ENCODE data around the gene NEU4. TPM values are rescaled to one million over a fixed set of nuclear protein-coding genes. Genes with fewer than 3 reads are reported as not detected.

The NEU4 gene
- total and polyA plus RNA-seq, 2 donors from 2014 or later = 0.76 to 2.8 TPM

- peak in 1 of 5 donors; percentile 64 for DNase-seq
- FAIRE-seq = no peak
Measured at GRCh38 chr2:241811952-241812729, 3.1 kb downstream of the NEU4 start.

GRCh38 chr2:241812730-241813643, 4.0 kb downstream of the NEU4 start:
- TF ChIP-seq, protein P1, sequence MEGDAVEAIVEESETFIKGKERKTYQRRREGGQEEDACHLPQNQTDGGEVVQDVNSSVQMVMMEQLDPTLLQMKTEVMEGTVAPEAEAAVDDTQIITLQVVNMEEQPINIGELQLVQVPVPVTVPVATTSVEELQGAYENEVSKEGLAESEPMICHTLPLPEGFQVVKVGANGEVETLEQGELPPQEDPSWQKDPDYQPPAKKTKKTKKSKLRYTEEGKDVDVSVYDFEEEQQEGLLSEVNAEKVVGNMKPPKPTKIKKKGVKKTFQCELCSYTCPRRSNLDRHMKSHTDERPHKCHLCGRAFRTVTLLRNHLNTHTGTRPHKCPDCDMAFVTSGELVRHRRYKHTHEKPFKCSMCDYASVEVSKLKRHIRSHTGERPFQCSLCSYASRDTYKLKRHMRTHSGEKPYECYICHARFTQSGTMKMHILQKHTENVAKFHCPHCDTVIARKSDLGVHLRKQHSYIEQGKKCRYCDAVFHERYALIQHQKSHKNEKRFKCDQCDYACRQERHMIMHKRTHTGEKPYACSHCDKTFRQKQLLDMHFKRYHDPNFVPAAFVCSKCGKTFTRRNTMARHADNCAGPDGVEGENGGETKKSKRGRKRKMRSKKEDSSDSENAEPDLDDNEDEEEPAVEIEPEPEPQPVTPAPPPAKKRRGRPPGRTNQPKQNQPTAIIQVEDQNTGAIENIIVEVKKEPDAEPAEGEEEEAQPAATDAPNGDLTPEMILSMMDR (IDR thresholded peaks at IDR 0.05; ENCODE audit: borderline replicate concordance, extremely low read depth, insufficient read depth) = no peak
- FAIRE-seq (no peak), DNase-seq (peak in 2 of 5 donors; percentile 57 to 70)
- Histone ChIP-seq H3K9ac (ENCODE audit: low read length in 3 of 3) (no peak overlapping the region), H3K9me3 (ENCODE audit: control insufficient read depth in 2 of 3, insufficient read depth in 1 of 3, low read length in 3 of 3) (no peaks in the 10 kb centered on the region), H3K27me3 (ENCODE audit: control insufficient read depth, insufficient read depth, low read length) (no peaks in the 10 kb centered on the region), H3K27ac (ENCODE audit: low read depth in 2 of 2, low read length in 2 of 2) (no peak overlapping the region), H3K4me1 (ENCODE audit: control insufficient read depth in 2 of 3, insufficient read depth in 2 of 3, low read depth in 1 of 3, low read length in 3 of 3) (peaks cover 0 to 4% (median 0%) of the 10 kb centered on the region in 3 donors), H3K4me3 (ENCODE audit: low read length in 3 of 3) (no peak overlapping the region), H3K36me3 (ENCODE audit: control insufficient read depth in 2 of 3, insufficient read depth in 3 of 3, low read length in 3 of 3) (no peaks in the 10 kb centered on the region)
- intact Hi-C loops (cut with DNase I) = no loop called here

More at GRCh38 chr2:241811952-241812729, 3.1 kb downstream of the NEU4 start:
- Histone ChIP-seq H3K4me3 (ENCODE audit: low read length in 3 of 3) (no peak overlapping the region), H3K27me3 (ENCODE audit: control insufficient read depth, insufficient read depth, low read length) (no peaks in the 10 kb centered on the region), H3K27ac (ENCODE audit: low read depth in 2 of 2, low read length in 2 of 2) (no peak overlapping the region), H3K9ac (ENCODE audit: low read length in 3 of 3) (no peak overlapping the region), H3K4me1 (ENCODE audit: control insufficient read depth in 2 of 3, insufficient read depth in 2 of 3, low read depth in 1 of 3, low read length in 3 of 3) (peaks cover 0 to 4% (median 0%) of the 10 kb centered on the region in 3 donors), H3K9me3 (ENCODE audit: control insufficient read depth in 2 of 3, insufficient read depth in 1 of 3, low read length in 3 of 3) (no peaks in the 10 kb centered on the region), H3K36me3 (ENCODE audit: control insufficient read depth in 2 of 3, insufficient read depth in 3 of 3, low read length in 3 of 3) (no peaks in the 10 kb centered on the region)
- TF ChIP-seq, protein P1 (IDR thresholded peaks at IDR 0.05; ENCODE audit: borderline replicate concordance, extremely low read depth, insufficient read depth) = no peak
- intact Hi-C loops (cut with DNase I) = no loop called here

GRCh38 chr2:241813644-241814392, 4.8 kb downstream of the NEU4 start:
- Histone ChIP-seq H3K27ac (ENCODE audit: low read depth in 2 of 2, low read length in 2 of 2) (no peak overlapping the region), H3K9ac (ENCODE audit: low read length in 3 of 3) (no peak overlapping the region), H3K27me3 (ENCODE audit: control insufficient read depth, insufficient read depth, low read length) (no peaks in the 10 kb centered on the region), H3K9me3 (ENCODE audit: control insufficient read depth in 2 of 3, insufficient read depth in 1 of 3, low read length in 3 of 3) (no peaks in the 10 kb centered on the region), H3K4me3 (ENCODE audit: low read length in 3 of 3) (no peak overlapping the region), H3K36me3 (ENCODE audit: control insufficient read depth in 2 of 3, insufficient read depth in 3 of 3, low read length in 3 of 3) (no peaks in the 10 kb centered on the region), H3K4me1 (ENCODE audit: control insufficient read depth in 2 of 3, insufficient read depth in 2 of 3, low read depth in 1 of 3, low read length in 3 of 3) (peaks cover 0 to 4% (median 0%) of the 10 kb centered on the region in 3 donors)
- peak in 2 of 5 donors; percentile 58 to 74 for DNase-seq
- intact Hi-C loops (cut with DNase I) = no loop called here
- TF ChIP-seq, protein P1 (IDR thresholded peaks at IDR 0.05; ENCODE audit: borderline replicate concordance, extremely low read depth, insufficient read depth) = no peak
- no peak for FAIRE-seq

Measured in kidney (tissue), 14 donors.